Choroid plexus epithelial cell (primary cell): Measurements from ENCODE around the gene ANO1.
A peak's percentile ranks its signal among the peaks of the same experiment; 100 is the strongest.

Experiments used
- DNase-seq: peaks from one replicate; pipeline ENCODE4 v3.0.0-alpha.2; 2010; ENCODE audit warnings: low read depth
- H3K4me3 ChIP-seq: 2 replicates; pipeline ENCODE4 v1.5.1; 2011; ENCODE audit warnings: low read depth, mild to moderate bottlenecking, control low read depth, low read length, moderate library complexity
- CTCF ChIP-seq: conservative IDR thresholded peaks from 2 replicates; pipeline ENCODE4 v1.5.1; 2011; ENCODE audit warnings: low read depth, mild to moderate bottlenecking, control low read depth, inconsistent platforms, low read length, moderate library complexity

ANO1 gene

GRCh38 chr11:70202920-70203750 is 125.0 kb downstream of the ANO1 start, which contains the start of gene FADD:
Gene FADD, plus strand, starts transcription at chr11:70203296. Its CDS starts 164 bp downstream, at chr11:70203460.
- H3K4me3 ChIP-seq, result peak within 1 kb of the TSS; percentile 95
- peak; percentile 94 for DNase-seq

GRCh38 chr11:70203751-70204465 is 125.8 kb downstream of the ANO1 start:
- TF ChIP-seq CTCF, result no peak
- peak; percentile 92 for DNase-seq
- peak overlapping the region; percentile 95 for H3K4me3 ChIP-seq

More at GRCh38 chr11:70202920-70203750, 125.0 kb downstream of the ANO1 start, which contains the start of gene FADD:
- TF ChIP-seq CTCF, result no peak

- TF ChIP-seq CTCF, result no peak
- no peak for DNase-seq
- peak overlapping the region; percentile 95 for H3K4me3 ChIP-seq
Measured at GRCh38 chr11:70204466-70204799, 126.3 kb downstream of the ANO1 start.

GRCh38 chr11:70205049-70205725 is 127.1 kb downstream of the ANO1 start:
- peak; percentile 44 for DNase-seq
- no peak for TF ChIP-seq CTCF
- H3K4me3 ChIP-seq, result peak overlapping the region; percentile 95

GRCh38 chr11:70205766-70206165 is 127.6 kb downstream of the ANO1 start:
- no peak for DNase-seq
- H3K4me3 ChIP-seq, result no peak overlapping the region
- no peak for TF ChIP-seq CTCF

GRCh38 chr11:70206226-70206981 is 128.3 kb downstream of the ANO1 start:
- TF ChIP-seq CTCF, result no peak
- DNase-seq, result no peak
- no peak overlapping the region for H3K4me3 ChIP-seq
